Pons (tissue), 1 donor: ENCODE data around the gene CAPZA1.
"Not testable (repeated sequence)": the region's sequence is repeated elsewhere in the genome, so short reads cannot be mapped to it uniquely, and the experiment has no call there.

Source experiments
- DNase-seq: peaks from one replicate; pipeline ENCODE4 v3.0.0-alpha.2; 2016; ENCODE audit warnings: low spot score

CAPZA1 gene

DNA sequence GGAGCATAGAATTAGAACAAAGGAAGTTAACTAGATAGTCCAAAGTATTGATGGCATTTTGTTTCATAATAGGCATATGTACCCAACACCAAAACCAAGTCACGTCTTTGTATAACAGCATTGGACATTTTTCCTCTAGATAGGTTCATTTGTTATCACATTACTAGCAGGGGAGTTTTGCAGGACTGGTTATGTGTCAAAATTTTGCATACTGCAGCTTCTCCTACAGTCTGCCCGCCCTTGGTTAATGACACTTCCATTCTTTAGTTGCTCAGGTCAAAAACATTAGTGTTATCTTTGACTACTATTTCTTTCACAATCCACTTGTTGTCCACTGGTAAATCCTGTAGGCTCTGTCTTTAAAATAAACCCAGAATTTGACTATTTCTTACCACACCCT lies 8.9 kb downstream of the CAPZA1 start:
- no peak for DNase-seq

DNA sequence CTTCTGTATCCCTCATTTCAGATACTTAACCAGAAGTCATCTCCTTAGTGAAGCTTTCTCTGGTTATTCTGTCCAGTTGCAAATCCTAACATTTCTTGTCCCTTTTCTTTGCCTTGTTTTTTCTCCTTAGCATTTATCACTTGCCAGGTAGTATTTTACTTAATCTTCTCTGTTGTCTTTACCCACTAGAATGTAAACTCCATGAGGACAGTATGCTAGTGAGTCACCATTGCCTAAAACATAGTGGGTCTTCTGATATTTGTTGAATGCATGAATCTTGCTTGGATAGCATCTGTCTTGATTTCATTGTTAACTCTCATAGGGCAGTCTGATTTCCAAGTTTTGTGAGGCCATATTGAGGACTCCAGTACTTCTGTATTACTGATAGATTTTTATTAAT lies 9.6 kb downstream of the CAPZA1 start:
- DNase-seq = no peak

DNA sequence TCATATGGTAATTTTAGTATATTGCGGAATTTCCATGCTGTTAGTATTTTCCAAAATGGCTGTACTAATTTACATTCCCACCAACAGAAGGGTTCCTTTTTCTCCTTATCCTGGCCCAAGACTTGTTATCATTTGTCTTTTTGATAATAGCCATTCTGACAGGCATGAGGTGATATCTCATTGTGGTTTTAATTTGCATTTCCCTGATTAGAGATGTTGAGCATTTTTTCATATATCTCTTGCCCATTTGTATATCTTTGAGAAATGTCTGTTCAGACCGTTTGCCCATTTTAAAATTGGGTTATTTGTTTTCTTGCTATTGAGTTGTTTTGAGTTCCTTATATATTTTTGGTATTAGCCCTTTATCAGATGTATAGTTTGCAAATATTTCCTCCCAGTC lies 14.0 kb downstream of the CAPZA1 start:
- DNase-seq = no peak

DNA sequence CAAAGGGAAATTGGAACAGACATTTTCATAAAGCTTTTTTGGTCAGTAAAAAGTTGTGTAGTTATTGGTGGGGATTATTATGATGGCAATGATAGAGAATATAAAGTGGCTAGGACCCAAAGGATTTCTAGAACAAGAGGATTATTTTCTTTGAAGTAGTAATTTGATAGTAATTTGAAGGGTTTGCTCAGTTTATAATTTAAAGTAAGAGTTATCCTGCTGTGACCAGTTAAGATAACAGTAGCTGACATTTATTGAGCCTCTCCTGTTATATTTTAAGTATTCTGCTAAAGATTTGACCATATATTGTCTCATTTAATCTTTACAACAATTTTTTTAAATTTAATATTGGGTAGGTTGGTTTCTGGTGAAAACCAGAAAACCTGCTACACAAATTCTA lies 14.7 kb downstream of the CAPZA1 start:
- DNase-seq = no peak

DNA sequence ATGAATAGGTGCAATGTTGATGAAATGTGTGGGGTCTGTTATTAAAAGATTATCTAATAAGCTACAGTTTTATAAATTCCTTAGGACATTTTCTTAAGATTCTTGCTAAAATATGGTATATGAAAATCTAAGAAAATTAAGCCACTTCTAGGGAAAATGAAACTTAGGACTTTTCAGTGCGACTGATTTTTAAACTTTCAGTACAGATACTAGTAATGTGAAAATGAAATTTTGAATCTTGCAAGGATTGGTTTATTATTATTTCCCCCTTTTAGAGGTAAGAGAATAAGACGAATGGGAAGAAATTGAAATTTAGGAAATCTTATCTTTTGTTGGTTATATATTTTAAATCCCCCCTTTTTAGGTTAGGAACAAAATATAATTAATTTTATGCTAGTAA lies 16.4 kb downstream of the CAPZA1 start:
- no peak for DNase-seq

DNA sequence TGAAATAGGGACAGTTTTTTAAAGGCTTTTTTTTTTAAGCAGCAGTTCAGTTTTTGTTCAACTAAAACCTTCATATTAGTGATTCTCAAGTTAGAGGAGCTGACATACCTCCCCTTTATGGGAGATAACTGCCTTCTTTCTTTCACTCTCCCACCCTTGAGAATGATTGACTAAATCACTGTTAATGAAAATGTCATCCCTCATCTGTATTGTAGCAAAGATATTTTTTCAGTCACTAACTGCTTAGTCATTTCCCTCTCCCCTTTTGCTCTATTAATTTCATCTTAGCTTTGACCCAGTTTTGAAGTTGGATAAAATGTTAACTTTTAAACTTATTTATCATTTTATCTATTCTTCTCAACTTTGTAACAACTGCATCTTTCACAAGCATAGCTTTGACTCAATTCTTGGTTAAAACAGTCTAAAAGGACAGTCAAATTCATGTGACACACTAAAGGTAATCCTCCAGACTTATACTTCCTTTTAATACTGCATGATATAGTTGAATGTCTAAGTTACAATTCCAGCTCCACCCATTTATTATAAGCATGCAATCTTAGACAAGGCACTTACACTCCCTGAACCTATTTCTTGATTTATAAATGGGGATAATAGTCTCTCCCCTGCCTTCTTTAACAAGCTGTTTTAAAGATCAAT lies 17.1 kb downstream of the CAPZA1 start:
- DNase-seq = no peak

DNA sequence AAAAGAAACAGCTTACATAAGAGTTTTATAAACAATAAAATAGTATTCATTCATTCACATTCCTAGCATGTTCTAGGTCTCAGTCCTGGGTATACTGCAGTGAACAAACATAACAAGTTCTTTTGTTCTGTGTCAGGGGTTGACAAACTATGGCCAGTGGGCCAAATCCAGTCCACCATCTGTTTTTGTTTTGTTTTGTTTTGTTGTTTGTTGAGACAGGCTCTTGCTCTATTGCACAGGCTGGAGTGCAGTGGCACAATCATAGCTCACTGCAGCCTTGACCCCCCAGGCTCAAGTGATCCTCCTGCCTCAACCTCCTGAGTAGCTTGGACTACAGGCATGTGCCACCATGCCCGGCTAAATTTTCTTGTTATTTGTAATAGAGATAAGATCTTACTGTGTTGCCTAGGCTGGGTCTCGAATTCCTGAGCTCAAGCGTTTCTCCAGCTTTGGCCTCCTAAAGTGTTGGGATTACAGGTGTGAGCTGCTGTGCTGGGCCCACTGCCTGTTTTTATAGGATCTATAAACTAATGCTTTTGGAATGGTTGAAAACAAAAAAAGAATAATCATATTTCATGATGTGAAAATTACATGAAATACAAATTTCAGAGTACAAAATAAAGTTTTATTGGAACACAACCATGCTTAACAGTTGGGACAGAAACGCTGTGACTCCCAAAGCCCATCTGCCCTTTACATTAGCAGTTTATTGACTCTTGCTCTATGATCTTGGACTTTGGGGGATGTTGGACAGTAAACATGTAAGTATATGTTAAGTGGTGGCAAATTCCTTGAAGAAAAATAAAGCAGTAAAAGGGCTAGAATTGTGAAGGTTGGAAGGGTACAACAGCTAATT lies 17.9 kb downstream of the CAPZA1 start:
- peak; percentile 92 for DNase-seq

DNA sequence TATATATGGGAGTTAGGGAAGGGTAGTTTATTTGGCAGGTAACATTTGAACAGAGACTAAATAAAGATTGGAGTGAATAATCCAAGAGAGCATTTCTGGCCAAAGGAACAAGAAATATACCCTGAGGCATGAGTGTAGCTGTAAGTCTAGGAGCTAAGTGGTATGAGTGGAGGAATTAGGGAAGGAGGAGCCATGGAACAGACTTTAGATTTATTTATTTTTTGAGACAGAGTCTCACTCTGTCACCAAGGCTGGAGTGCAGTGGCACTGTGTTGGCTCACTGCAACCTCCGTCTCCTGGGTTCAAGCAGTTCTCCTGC lies 18.4 kb downstream of the CAPZA1 start:
- no peak for DNase-seq

DNA sequence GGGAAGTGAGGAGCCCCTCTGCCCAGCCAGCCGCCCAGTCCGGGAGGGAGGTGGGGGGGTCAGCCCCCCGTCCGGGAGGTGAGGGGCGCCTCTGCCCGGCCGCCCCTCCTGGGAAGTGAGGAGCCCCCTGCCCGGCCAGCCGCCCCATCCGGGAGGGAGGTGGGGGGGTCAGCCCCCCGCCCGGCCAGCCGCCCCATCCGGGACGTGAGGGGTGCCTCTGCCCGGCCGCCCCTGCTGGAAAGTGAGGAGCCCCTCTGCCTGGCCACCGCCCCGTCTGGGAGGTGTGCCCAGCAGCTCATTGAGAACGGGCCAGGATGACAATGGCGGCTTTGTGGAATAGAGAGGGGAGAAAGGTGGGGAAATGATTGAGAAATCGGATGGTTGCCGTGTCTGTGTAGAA lies 20.8 kb downstream of the CAPZA1 start:
- not testable (repeated sequence) for DNase-seq

DNA sequence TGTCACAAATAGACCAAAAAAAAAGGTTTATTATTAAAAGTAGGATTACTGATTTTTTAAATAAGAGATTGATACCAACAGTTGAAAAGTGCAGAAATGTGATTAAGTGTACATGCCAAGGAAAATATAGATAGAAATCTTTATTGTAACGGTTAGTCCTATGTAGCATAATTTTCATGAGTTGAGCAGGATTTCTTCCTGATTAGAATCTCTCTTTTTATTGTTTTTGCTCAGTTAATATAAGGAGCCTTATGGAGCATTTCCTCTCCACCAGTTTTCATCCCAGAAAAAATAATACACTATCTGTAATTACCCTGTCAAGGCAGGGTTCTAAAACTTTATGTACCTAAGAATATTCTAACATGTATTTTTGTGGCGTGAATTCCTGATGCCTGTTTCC lies 23.4 kb downstream of the CAPZA1 start:
- DNase-seq = no peak

DNA sequence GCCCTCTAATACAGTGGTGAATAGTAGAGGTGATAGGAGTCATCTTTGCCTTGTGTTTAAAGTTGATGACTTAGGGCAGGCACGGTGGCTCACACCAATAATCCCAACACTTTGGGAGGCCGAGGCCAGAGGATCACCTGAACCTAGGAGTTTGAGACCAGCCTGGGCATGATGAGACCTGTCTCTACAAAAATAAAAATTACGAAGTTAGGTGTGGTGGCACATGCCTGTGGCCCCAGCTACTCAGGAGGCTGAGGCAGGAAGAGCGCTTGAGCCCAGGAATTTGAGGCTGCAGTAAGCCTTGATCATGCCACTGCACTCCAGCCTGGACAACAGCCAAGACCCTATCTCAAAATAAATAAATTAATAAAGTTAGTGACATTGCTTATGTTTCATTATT lies 26.6 kb downstream of the CAPZA1 start:
- no peak for DNase-seq

DNA sequence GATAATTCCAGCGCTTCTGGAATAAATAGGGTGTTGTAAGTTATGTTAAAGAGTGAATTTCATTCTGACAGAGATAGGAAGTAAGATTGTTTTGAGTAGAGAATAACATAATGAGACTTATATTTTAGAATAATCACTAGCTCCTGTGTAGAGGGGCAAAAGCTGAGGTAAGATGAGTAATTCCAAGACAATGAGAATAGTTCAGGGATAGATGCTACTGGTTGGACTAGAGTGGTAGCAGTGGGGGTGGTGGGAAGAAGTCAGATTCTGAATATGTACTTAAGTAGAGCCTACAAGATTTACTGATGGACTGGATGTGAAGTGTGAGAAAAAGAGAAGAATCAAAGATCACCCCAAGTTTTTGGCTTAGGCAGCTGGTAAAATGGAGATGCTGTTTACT lies 31.6 kb downstream of the CAPZA1 start:
- no peak for DNase-seq

DNA sequence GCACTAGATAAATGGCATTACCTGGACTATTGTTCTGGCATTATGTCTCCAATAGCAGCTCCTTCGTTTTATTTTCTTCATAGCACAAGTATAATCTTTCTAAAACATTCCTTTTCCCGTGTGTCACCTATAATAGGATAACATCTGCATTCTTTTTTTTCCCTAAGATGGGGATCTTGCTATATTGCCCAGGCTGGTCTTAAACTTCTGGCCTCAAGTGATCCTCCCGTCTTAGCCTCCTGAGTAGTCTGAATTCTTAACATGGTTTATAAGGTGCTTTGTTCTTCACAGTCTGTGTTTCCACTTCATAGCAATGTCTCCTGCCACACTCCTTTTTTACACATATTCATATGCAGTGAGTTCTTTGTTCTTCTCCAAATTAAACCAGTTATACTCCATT lies 46.2 kb downstream of the CAPZA1 start:
- no peak for DNase-seq

DNA sequence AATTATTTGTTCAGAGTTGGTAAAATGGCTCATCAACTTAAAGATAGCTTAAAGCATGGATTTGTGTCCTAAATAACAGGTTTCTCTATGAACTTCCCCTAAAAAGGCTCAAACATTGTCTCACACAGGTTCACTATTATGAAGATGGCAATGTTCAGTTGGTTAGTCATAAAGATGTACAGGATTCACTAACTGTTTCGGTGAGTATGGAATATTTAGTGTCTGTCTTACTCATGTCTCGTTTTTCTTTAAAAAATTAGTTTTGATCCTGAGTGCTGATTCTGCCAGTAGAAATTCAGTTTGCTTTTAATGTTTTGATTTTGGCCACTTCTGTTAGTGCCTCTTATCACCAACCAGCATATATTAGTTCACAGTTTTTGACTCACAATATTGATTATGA lies 47.3 kb downstream of the CAPZA1 start:
- no peak for DNase-seq

DNA sequence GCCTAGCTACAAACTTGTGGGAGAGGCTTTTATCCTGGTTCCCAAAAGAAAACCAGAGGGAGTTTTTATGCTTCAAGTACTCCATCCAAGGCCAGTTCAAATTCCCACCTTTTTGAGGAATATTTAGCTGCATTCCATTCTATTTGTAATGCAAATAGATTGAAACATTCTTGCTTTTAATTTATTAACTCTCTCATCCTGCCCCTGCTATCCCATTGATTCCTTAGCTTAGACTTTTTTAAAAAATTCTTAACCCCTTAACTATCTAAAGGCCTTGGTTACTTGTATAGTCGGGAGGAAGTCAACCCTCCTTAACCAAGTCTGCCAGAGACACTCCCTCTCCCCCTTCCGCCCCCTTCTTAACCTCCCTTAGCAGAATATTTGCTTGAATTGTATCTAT lies 52.4 kb downstream of the CAPZA1 start:
- DNase-seq = no peak

DNA sequence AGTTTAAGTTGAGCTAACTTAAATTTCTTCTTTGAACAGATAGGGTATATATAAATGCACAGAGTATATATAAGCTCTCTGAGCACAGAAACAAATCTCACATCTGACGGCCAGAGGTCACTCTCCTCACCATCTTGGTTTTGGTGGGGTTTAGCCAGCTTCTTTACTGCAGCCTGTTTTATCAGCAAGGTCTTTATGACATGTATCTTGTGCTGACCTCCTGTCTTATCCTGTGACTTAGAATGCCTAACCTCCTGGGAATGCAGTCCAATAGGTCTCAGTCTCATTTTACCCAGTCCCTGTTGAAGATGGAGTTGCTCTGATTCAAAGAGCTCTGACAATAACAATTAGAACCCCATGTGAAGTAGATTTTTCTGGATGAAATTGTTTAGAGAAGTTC lies 53.2 kb downstream of the CAPZA1 start:
- DNase-seq = no peak

DNA sequence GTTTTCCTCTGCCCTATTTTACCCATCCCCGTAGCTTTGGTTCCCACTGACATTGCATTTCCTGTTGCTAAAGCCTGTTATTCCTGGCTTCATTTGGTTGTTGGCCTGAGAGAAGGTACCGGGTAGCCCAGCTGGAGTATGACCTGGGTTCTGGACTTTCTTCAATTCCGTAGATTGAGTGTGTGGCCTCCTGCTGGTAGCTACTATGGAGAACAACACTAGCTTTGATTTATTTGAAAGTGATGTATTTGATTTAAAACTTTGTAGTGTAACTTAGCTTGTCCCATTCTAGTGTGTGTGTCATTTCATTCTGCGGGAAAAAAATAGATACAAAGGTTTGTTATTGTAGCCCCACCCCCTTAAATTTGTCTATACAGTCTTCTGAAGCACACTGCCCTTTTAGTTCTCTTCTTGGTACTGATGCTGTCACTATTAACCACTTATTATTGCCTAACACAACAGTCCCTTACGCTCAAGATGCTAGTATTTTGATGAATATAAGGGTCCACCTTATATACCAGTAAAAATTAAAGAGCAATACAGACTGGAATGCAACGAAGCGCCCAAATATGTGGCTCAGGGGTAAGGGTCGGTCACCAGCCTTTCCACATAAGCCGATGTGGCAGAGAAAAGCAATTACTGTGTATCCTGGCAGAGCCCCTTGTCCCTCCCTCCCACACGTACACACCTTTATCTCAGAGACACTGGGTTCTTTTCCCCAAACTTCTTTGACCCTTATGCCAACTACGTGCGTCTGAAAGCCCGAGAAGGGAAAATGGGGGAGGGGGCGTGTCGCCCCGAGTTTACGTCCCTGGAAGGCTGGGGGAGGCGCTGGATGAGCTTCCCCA lies 54.2 kb downstream of the CAPZA1 start:
- DNase-seq = peak; percentile 60

DNA sequence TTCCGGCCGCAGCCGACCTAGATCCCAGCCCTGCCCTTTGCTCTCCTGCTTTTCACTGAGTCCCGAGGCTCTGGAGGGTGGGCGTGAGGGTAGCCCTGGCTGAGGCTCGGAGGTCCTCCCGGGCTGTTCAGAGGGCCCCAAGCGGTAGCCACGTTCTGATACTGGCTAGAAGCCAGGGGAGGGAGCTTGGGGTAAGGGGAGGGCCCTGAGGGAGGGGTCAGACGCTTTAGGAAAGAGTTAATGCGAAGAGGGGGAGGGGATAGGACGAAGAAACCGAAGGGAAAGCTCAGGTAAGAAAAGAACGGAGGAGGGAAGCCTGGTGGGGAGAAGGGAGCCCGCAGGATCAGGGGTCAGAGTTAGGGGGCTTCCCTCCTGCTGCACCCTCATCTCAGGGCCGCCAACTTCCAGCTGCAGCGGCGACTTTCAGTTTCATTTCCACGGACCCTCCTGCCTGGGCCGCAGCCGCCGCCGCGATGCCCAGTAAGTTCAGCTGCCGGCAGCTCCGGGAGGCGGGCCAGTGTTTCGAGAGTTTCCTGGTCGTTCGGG lies 54.9 kb downstream of the CAPZA1 start, which contains the start of gene MOV10:
Gene MOV10, plus strand, starts transcription at position 220 of the 546 bp plus-strand sequence. Its CDS starts 254 bp downstream, at position 474.
- peak; percentile 34 for DNase-seq

DNA sequence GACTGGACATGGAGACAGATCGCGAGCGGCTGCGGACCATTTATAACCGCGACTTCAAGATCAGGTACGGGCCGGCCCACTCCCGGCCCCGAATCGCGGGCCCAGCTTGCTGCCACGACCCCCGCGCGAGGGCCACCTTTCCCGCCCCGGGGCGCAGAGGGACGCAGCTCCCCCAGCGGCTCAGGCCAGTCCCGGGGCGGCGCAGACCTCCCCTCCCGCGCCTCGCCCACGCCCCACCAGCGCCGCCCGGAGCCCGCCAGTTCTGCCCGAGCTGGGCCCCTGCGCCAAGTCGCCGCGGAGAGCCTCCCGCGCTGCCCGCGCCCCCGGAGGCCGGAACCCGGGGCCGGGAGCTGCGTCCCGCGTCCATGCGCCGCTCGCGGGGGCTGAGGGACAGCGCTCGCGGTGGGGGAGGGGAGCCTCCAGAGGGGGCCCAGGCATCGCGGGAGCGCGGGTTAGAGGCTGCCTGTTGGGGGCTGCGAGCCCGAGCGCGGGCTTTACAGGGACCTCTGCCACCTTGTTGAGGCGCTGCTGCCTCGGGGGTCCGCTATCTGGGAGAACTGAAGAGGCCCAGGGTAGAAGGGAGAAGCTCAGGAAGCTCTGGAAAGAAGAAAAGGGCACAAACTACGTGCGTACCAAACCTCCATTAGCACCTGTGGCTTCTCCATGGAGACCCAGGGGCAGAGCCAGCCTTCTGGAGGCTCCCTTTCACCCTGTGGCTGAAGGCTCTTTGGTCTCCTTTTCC lies 55.5 kb downstream of the CAPZA1 start:
- peak; percentile 14 for DNase-seq

DNA sequence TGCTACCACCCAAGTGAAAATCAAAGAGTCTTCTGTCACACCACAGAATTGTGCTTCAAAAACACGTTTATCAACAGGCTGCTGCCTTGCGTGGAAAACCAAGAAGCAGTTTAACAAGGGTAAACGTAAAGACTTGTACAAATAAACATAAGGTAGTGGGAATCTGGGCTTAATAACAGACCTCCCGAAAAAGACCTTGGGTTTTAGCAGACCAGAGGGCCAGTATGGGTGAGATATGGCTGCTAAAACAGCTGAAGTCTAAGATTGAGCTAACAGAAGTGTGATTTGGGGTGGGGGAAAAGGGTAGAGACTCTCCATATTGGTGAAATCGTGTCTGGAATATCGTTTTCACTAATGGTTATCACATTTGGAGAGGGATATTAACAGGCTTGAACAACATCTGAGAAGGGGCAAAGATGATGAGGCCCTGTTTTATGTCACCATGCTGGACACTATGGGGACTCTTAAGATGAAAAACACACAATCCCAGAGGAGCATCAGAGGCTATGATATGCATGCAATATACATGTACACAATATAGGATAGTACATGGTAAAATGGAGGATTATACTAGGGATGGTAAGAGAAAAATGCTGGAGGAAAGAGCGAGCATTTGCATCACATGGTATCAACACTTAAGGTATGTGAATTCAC lies 56.2 kb downstream of the CAPZA1 start:
- peak; percentile 14 for DNase-seq

DNA sequence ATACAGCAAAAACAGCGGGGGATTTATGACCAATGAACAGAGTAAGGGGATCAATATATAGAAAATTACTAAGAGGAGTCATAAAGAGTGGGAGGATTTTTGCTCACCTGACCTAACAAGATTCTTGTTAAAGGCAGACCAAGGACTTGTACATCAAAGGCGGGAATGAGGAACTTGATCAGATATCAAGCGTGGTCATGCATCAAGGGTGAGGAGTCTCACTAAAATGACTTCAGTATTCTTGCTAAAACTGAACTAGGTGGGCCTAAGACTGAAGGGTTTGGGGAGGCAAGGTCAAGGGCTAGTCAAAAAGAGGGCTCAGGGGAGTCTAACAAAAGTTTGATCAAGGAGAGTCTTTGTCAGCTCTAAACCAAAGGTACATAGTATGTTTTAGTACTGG lies 56.9 kb downstream of the CAPZA1 start:
- DNase-seq = no peak
